NCI-H187 (cell line): ENCODE data around the gene CGNL1.

Experiments
- DNase-seq, 2 experiments: peaks; one replicate each; lab custom pipeline; 2025; lab: John Stamatoyannopoulos, UW

CGNL1 gene

DNA sequence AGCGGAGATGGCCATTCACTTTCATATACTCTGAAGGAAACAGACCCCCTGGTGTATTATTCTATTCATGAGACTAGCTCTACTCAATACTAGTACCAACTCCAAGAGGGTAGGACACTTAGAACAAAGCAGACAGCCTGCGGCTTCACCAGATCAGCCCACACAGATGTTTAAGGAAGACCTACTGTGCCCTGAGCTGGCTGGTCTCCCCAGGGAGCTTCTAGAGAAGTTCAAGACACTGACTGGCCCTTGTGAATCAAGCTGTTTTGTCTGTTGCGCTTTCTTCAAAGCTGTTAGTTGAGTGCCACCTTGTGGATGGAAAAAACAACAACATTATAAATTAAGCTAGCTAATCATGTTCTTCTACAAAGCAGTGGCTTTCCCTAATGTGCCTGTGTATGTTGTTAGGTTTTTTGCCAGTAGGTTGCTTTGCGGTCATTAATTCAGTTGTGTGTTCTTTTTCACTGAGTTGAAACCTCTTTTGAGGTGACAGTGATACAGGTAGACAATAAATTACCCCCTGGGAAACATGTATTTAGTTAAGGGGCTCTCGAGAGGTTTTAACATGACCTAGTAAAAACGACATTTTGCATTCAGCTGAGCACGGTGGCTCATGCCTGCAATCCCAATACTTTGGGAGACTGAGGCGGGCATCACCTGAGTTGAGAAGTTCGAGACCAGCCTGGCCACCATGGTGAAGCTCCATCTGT is 151.2 kb downstream of the CGNL1 start:
- DNase-seq, result peak; percentile 10 to 63

DNA sequence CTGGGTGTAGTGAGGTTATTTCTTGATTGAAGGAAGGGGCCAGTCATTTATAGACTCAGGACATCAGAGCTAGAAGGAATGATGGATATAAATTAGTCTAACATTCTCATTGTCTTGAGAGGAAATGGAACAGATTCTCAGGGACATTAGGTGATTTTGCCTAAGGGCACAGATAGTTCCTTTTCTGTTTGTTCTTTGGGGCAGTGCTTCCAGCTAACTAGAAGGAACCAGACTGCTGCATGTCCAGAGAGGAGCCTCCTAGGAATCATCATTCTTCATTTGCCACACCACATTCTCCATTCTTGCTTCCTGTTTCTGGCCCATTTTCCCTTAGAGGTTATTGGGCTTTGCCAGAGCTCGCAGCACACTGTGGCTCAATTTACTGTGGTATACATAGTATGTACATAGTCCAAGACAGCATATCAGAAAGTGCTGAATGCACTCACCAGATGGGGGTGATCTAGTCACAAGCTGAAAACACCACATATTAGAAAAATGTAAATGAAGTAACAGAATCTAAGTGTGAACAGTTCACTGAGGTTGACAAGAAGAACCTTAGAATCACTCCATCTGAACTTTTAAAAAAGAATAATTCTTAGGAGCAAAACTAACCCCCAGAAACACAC is 152.7 kb downstream of the CGNL1 start:
- no peak for DNase-seq

DNA sequence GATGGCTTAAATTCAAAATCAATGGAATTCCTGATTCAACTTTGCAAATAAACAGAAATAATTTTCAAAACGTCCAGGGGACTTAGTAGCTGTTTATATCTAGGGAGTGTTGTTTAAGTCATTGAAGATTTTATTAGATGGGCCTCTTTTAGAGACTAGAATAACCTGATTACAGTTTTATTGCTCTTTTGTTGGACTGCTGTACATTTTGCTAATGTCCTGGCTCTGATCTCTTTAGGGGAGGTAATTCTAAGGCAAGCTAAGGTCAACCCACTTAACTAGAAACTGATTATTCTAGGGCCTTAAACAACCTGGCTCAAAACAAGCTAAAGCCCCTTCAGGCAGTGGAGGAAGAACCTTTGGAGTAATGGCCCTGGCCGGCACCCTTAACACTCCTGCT is 153.4 kb downstream of the CGNL1 start:
- DNase-seq, result no peak

GRCh38 chr15:57532731-57533447 is 156.6 kb downstream of the CGNL1 start:
- DNase-seq, result no peak

DNA sequence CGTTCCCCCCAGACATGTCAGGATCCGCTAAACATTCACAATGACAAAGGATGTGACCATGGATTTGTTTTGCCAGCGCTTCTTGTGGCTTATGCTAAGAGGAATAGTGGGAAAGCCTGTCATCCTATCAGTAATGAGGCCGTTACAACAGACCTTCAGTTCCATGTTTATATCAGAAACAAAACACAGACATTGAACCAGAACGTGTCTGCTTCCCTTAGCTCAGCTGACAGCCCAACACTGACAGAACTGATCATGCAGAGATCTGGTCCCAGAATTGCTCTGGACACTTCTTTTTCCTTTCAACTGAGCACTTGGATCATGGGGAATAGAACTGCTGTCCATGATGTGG is 157.1 kb downstream of the CGNL1 start:
- DNase-seq, result no peak

- no peak for DNase-seq
Measured at GRCh38 chr15:57534281-57534680, 158.0 kb downstream of the CGNL1 start.

GRCh38 chr15:57537072-57537471 is 160.8 kb downstream of the CGNL1 start:
- no peak for DNase-seq

DNA sequence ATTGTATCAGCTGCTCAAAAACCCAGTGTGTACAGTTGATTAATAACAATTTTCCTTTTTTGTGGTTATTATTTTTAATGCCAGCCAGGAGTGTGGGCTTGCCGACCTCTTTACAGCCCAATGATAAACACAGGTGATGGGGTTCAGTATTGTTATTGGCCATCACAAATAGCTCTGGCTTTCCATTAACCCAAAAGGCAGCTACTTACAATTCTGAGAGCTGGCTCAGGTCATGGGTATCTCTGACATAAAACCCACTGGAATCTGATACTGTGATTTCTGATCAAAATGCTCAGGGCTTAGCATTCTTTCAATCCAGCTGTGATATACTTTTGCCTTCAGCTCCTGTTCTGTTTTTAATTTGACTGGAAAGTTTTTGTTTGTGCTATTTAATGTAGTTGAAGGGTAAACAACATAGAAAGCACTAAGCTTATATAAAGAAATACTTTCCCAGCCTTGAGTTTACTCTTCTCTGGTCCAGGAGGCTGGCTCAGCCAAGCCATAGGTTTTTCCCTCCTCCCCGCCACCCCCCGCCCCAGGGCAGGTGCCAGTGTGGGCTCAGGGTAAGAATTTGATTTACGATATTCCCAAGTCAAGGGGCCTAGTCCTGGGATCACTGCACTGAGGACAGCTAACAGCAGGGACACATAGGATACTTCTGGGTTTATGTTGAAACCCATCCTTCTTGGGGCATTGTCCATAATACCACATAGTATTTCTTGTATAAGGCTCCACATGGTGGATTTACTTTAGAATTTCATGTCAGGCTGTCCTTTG is 161.4 kb downstream of the CGNL1 start:
- DNase-seq, result no peak

DNA sequence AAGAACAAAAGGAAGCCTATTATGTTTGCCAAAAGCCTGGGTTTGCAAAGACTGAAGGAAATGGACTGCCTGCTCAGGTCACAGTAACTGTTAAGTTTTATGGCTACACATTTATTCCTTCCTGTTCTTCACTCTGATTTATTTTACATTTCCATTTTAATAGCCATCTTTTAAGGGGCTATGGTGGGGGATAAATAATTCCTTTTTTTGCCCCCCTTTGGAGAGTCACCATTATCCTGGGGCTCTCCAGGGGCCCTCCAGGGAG is 161.9 kb downstream of the CGNL1 start:
- no peak for DNase-seq

DNA sequence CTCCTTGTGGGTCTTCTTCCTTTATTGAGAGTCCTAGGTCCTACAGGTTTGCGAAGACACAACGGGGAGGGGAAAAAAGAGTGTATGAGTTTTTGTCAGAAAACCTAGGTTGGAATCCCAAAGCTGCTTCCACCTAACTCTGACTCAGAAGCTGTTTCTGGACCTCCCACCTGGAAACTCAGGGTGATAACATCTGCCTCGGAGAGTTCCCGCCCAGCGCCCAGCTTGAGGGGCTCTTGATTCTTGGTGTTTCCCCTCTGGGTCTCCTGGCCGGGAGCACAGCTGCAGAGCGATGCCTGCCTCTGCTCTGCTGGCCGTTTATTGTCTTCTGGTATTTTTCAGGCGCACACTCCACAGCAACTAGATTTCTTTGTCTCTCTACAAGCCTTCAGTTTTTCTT is 162.5 kb downstream of the CGNL1 start:
- DNase-seq, result no peak

DNA sequence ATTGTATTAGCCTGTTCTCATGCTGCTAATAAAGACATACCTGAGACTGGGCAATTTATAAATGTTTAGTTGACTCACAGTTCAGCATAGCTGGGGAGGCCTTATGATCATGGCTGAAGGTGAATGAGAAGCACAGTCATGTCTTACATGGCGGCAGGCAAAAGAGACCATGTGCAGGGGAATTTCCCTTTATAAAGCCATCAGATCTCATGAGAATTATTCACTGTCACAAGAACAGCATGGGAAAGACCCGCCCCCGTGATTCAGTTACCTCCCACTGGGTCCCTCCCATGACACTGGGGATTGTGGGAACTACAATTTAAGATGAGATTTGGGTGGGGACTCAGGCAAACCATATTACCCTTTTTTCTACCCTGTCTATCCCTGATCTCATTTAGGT is 163.9 kb downstream of the CGNL1 start:
- DNase-seq, result no peak

DNA sequence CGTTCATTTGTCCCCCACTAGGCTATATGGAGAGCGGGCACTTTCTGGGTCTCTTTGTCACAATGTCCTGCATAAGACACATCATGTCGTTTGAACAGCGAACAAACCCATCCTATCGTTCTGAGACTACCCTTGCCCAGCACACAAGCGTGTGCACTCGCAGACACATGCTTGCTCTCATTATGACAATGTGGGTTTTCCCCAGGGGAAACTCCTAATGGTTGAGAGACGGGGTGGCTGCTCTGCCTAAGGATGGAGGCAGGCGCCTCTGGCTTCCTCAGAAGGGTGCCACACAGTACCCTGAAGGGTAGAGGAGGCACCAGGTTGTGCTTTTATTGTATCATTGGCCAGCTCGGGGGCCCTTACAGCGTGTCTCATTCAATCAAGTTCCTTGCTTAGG is 164.4 kb downstream of the CGNL1 start:
- DNase-seq, result no peak

DNA sequence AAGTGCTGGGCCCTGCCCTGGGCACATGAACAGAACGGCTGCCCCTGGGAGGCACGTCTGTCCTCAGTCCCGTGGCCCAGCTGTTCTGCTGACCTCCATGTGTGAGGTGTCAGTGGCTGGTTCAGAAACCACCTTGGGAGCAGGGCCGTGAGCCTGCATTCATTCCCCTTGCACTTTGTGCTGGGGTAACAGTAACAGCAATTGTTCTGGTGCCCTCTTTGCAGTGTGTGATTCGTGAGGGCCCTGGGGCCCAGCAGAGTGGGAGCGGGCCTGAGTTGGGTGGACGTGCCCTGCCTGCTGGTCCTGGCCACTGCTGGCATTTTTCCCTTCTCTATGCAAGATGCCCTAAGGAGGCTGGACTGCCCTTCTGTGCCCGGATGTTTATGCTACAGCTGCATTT is 165.0 kb downstream of the CGNL1 start:
- DNase-seq, result no peak

- DNase-seq, result no peak
Measured at GRCh38 chr15:57541805-57542504, 165.7 kb downstream of the CGNL1 start.

- no peak for DNase-seq
Measured at GRCh38 chr15:57542505-57542817, 166.2 kb downstream of the CGNL1 start.

DNA sequence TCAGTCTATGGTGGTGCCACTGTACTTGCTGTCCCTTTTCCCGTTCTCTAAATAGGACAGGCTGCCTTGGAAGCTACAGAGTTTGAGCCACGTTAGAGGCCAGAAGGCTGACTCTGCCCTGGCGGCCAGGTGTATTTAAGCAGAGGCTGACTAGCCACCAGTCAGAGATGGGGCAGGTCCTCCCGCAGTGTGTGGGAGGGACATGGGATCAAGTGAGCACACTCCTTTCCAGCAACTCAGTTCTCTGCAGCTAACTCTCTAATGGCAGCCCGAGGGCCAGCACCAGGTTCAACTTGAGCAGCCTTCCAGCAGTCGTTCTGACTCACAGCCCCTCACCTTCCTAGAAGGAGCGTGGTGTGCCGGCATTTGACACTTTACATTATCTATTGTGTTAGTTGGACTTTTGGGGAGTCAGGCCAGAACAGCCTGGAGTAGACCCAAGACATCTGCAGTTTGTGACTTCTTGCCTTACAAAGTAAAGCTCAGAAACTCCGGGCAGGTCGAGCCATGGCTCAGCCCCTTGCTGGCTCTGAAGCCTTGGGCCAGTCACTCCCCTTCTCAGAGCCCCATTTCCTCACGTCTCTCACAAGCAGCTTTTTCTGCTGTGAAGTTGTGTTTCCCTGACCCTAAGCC is 168.7 kb downstream of the CGNL1 start:
- no peak for DNase-seq

GRCh38 chr15:57545995-57546394 is 169.7 kb downstream of the CGNL1 start:
- no peak for DNase-seq

DNA sequence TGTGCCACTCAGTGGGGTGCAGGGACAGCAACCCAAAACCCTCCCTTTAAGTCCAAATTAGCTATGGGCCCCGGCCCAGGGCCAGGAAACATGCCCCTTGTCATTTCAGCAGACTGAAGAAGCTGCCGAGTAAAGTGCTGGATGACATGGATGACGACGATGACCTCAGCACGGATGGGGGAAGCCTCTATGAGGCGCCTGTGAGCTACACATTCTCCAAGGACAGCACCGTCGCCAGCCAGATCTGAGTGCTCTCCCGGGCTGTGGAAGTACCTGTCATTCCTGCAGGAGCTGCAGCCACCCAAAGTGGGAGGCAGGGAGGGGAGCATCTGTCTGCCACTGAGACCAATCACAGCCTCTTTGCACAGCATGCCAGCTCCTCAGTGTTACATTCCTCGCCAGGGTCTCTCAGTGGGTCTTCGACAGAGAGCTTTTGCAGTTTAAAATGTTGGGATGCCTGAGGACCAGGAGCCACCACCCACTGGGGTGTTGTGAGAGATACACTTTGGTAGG is 171.0 kb downstream of the CGNL1 start:
- DNase-seq, result no peak

GRCh38 chr15:57548351-57548750 is 172.0 kb downstream of the CGNL1 start:
- DNase-seq, result no peak

GRCh38 chr15:57548835-57549234 is 172.5 kb downstream of the CGNL1 start:
- no peak for DNase-seq

- DNase-seq, result no peak
Measured at GRCh38 chr15:57549935-57550334, 173.6 kb downstream of the CGNL1 start.

DNA sequence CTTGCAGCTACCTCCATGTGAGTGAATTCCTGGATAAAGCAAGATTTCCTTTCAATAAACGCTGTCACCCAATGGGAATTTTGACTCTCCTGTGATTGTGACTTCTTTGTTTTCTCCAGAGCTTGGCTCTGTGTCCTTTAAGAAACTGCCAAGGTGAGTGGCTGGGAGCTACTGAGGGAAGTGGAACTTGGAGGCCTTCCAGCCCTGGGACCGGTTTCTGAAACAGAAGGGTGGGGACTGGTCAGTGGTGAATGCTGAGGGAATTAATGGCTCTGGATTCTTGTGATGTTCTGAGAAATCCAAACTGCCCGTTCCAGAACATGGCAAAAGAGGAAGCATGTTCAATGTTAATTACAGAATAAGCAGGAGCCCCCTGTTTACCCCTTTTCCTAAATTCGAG is 174.3 kb downstream of the CGNL1 start:
- DNase-seq, result no peak
